Measurements from ENCODE around the gene RASL12.
A peak's percentile ranks its signal among the peaks of the same experiment; 100 is the strongest.
"Not testable (repeated sequence)": the region's sequence is repeated elsewhere in the genome, so short reads cannot be mapped to it uniquely, and the experiment has no call there.

The RASL12 gene

DNA sequence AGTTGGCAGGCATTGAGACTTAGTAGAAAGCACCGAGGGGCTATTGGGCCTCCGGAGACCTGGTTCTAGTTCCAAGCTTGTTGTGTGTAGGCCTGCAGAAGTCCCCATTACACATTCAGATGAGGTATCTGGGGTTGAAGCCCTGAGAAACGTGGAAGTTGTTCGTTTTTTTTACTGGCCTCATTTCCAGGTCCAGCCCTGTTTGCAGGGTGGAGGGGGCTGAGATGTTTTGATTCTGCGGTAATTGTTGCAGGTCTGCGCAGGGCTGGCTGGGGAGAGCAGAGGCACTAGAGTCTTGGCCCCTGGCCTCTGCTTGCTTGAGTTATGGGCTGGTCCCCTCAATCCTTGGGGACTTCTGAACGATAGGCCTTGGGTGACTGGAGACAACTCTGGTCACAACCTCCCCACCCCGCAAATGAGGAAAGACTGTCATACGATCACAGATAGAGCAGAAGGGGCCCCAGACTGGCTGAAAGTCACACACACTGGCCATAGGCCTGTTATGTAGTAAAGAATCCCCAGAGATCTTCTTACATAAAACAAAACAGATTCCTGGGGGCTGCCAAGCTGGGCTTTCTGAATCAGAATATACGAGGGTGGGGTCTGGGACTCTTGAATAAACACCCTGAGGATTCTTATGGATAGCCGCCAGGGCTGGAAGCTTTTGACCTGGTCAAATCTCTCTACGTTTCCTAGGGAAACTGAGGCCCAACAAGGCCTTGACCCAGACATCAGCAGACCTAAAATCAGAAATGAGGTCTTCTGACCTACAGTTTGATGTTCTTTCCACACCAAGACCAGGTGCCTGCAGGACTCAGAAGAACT, 24.4 kb upstream of the RASL12 start:
- DNase-seq: no peak

DNA sequence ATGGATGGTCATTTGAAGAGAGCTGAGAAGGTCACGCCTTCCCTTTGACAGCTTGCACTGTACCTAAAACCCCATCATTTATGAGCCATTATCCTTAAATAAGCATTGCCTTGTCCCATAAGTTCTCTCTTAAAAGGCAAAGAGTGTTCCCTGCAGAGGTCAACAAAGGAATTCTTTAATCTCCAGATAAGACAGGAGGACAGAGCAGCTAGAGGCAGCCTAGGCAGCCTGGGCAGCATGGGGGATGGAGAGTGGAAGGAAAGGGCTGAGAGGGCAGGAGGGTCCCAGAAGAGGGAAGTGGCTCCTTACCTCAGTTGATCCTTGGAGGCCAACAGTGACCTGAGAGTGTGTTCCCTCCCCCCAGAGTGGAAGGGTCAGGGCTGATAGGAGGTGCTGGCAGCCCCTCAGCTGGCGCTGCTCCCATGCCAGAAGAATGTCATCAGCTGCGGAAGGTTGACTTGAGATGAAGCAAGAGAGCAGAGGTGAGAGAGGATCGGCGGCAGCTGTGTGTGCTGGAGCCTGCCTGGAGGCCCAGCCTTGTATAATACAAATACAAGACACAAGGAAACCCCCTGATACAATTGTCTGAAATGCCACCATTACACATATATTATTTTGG, 21.5 kb upstream of the RASL12 start:
- DNase-seq: no peak

DNA sequence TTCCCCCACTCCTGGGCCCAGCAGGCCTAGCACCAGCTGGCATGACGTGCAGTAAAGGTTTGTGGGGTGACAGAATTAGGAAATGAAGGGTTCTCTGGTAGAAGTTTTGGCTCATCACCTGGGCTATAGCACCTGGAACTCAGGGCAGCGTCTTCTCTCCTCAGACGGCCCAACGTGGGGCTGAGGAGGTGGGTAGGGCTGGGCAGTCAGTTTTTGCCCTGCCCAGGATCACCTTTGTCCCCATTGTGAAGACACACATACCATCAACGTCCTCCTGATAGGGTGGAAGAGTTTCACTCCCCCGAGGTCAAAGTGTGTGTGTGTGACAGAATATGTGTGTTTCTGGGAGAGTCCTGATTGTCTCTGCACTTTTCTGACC, 20.8 kb upstream of the RASL12 start:
- DNase-seq: no peak

DNA sequence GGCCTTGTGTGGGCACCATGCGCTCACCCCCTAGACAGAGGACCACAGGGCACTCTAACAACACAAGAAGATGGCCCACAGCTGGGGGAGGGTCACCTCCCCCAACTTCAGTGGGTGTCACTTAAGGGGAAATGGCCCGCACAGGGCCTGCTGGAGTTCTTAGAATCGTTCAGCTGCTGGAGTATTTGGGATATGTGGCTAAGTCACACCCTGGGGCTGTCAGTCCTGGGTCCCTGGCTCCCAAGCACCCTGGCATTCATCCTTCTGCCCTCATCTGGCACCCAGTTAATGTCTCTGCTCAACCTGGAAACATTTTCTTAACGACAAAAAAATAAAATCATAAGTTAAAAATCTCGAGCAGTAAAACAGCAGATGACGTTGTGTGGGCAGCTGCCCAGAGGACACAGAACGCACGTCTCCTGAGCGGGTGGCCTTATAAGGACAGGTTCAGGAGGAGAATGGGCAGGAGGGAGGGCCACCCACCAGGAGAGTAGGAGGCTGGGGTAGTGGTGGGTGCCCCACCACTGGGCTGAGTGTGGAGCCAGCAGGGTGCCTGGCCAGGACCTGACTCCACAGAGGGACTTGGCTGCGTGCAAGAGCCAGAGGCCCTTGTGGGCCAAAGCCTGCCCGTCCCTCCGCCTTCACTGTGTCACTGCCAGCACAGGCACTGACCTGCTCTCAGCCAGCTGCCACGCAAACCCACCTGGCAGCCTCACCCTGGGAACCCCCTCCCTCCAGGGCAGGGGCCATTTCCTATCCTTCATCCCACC, 20.3 kb upstream of the RASL12 start:
- no peak for DNase-seq

DNA sequence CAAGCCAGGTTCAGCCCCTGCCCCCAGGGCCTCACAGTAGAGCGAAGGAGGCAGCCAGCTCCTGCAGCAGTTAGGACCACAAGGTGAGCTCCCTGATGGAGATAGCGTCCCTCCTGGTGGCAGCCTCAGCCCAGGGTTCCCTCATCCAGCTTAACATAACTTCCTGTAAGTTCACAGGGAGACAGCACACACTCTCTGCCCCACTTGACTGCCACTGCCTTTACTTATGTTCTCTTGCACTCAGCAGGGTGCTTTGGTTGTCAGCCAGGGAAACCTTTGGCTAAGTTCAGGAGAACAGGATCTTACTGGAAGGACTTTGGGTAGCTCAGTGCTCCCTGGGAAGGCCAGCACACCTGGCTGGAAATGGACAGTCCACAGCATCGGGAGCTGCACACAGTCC, 19.6 kb upstream of the RASL12 start:
- no peak for DNase-seq

DNA sequence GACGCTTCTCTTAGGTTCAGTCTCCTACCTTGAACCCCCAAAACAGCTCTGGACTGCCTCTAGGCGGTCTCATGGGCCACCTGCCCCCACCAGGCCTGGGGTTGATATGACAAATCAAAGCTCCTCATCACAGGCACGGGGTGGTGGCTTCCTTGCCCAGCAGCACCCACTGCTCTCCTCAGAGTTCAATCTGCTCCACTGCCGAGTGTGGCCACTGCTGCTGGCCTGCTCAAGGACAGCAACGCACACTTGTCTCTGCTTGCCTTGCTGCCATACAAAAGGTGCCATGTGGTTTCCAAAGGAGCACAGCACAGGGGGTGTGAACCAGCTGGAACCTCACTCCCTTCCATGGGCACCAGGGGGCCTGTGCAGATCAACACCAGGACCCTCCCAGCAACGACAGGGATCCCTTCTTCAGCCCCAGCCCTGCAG, 18.9 kb upstream of the RASL12 start:
- peak; percentile 24 for DNase-seq

DNA sequence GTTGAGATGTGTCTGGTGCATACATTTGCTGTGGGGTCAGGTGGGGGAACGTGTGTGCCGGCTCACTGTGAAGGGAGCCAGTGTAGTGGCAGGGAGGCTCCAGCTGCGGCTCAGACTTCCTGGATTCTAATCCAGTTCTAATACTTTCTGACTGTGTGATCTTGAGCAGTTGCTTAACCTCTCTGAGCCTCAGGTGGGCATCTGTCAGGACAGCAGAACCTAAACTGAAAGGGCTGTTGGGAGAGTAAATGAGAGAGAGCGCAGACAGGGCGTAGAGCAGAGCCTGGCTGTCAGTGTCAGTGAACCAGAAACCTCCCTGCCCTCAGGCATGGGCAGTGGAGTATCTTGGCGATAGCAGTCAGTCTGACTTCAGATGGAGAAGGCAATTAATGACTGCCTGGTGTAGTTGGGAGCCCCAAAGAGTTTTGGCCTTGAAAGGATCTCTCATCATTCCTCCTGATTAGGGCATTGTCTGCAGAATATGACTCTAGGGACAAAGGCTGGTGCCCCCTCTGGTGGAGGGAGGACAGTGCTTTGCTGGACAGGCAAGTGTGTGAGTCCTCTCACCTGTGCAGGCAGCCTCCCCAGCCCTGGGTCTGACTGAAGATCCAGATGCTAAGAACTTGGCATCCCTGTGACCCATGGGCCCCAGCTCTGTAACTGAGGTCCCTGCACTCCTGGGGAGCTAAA, 18.3 kb upstream of the RASL12 start:
- DNase-seq: peak; percentile 61

DNA sequence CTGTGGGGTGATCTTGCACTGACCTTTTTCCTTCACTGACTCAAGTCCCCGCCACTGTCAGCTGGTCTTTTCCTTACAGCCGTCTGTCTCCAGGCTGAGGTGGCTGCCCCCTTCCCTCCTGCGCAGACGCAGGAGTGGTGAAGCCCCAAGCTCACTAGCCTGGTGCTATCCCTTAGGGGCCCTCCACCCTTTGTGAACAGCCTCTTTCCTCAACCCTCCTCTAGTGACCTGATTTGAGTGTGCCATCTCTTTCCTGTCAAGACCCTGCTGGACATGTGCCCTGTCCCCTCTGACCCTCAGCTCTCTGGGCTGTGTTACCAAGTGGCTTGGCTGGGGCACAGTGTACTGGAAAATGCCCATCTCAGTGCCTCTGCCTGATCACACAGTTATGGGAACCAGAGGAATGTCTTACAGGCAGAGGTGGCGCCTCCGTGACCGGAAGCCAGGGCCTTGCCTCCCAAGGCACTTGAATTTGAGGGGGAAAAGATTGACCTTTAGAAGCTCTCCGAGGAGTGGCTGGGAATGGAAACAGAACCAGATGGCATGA, 17.5 kb upstream of the RASL12 start:
- peak; percentile 34 for DNase-seq

DNA sequence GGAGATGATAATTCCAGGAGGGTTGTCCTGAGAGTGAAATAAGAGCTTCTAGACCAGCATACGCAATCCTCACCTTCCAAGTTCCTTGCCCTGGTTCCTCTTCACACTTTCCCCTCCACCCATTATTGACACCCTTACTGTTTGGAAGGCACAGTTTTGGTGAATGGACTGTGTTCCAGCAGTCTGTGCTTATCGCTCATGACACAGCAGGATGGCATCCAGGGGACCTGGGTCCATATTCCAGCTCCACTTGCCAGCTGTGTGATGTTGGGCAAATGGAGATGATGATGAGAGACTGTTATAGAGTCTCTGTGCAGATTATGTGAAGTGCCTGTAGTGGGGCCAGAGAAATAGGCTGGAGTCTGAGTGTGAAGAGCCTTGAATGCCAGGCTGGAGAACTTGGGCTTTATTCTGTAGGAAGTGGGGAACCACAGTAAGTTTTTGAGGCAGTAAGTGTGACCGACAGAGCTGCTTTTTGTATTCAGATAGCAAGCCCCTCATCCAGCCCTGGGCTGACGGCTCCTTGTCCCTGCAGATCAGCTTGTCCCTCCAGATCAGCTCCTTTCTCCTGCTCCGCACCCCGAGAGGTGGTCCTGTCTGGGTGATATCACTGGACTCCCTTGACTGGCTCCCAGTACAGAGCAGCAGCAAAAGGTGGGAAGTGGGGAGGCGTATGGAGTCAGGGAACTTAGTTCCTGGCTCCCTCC, 16.9 kb upstream of the RASL12 start:
- DNase-seq: no peak

DNA sequence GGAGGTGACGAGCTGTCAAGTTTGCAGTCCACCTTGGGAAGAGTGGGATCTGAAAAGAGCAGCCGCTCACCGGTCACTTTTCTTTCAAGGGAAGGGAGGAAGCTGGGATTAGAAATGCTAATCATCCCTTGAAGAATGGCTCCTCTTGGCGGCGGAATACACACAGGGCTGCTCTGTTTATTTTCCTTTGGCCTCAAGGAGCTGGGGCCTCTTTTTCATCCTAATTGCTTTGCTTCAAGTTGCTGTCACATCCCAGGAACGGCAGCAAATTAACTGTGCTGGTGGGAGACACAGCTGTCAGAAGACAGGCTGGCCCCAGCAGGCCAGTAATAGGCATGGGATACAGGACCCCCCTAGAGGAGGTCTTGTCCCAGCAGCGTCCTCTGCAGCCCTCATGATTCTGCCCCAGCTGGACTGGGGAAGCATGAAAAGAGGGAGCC, 15.5 kb upstream of the RASL12 start:
- peak; percentile 84 for DNase-seq

DNA sequence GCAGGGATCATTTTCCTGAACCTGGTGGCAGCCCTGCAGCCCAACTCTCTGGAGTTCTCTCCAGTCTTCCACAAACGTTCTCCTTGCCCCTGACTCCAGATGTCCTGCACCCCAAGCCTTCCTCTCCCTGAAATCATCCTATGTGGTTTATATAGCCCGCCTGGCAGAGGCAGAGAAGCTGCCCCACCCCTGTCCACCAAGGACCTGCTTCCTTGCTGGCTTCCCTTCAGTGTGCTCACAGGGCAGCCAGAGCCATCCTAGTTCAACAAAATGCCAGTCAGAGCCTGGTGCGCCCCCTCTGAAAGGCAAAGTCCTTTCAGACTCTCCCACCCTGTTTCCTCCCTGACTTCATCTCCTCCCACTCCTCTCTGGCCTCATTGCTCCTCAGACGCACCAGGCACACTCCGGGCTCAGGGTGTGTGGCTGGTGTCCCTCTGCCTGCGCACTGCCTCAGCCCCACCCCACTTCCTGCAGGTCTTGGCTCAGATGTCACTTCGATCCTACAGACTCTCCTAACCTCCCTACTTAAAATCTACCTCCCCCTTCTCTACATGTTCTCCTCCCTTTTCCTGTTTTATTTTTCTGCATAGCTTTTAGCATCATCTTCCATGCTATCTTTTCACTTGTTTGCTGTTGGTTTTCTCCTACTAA, 14.6 kb upstream of the RASL12 start:
- peak; percentile 37 for DNase-seq

DNA sequence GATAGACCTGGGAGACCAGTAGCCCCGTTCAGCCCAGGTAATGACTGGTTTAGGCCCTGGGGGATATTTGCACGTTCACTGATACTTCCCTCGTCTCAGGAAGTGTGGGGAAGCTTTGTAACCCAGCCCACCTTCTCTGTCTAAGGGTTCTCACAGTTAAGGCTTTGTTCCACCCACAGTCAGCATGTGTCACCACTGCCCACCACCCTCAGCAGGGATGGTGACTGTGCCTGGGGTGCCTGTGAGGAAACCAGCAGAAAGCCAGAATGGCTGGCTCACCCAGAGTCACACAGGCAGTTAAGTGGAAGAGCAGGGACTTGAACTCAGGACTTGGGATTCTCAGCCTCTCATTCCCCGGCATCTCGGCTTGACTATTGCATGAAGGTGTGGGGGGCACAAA, 14.0 kb upstream of the RASL12 start:
- DNase-seq: no peak

DNA sequence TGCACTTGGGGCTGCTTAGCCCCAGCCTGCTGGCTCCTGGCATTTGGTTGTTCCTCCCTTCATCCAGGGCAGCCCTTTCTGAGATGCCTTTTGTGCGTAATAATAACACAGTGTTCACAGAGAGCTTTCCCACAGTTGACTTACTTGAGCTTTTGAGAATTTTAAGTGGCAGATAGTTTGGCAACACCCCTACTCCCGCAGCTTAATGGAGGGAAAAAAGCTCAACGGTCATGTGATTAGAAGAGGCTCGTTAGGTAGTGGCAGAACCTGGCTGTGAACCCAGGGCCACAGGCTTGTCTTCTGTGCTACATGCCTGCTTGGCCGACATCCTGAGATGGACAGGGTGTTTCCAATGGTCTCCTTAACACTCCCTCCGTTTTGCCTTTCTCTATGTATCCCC, 13.5 kb upstream of the RASL12 start:
- DNase-seq: no peak

DNA sequence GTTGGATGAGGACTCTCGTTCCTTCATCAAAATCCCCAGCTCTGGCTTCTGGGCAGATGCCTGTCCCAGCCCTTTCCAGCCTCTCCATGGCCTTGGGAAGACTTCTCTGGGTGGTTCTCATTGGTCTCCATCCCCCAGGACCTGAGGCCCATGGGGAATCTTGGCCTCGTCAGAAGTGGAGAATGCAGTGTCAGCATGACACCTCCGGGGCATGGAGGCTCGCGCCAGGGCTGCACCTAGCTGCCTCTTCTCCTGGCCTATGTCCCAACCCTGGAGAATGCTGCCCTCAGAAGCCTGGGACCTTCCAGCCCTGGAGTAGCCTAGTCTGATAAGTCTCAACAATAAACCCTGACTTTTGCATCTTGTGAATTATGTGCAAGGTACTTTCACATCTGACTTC, 11.8 kb upstream of the RASL12 start:
- DNase-seq: no peak

DNA sequence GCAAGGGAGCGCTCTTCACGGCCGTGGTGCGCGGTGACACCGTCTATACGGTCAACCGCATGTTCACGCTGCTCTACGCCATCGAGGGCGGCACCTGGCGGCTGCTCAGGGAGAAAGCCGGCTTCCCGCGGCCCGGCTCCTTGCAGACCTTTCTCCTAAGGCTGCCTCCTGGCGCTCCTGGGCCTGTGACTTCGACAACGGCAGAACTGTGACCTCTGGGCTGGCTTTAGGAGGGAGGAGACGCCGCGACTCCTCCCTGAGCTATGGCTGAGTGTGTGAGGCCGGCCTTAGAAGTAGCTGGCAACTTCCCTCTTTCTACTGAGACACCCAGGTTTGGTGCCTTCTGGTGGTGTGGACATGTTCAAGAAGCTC, 10.2 kb upstream of the RASL12 start:
- DNase-seq: peak; percentile 79

DNA sequence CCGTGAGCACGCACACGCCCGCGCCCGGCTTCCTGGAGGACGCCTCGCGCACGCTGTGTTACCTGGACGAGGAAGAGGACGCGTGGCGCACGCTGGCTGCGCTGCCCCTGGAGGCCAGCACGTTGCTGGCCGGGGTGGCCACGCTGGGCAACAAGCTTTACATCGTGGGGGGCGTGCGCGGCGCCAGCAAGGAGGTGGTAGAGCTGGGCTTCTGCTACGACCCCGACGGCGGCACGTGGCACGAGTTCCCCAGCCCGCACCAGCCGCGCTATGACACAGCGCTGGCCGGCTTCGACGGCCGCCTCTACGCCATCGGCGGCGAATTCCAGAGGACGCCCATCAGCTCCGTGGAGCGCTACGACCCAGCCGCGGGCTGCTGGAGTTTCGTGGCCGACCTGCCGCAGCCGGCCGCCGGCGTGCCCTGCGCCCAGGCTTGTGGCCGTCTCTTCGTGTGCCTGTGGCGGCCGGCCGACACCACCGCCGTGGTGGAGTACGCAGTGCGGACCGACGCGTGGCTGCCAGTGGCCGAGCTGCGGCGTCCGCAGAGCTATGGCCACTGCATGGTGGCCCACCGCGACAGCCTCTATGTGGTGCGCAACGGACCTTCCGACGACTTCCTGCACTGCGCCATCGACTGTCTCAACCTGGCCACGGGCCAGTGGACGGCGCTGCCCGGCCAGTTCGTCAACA, 9.6 kb upstream of the RASL12 start:
- no peak for DNase-seq

DNA sequence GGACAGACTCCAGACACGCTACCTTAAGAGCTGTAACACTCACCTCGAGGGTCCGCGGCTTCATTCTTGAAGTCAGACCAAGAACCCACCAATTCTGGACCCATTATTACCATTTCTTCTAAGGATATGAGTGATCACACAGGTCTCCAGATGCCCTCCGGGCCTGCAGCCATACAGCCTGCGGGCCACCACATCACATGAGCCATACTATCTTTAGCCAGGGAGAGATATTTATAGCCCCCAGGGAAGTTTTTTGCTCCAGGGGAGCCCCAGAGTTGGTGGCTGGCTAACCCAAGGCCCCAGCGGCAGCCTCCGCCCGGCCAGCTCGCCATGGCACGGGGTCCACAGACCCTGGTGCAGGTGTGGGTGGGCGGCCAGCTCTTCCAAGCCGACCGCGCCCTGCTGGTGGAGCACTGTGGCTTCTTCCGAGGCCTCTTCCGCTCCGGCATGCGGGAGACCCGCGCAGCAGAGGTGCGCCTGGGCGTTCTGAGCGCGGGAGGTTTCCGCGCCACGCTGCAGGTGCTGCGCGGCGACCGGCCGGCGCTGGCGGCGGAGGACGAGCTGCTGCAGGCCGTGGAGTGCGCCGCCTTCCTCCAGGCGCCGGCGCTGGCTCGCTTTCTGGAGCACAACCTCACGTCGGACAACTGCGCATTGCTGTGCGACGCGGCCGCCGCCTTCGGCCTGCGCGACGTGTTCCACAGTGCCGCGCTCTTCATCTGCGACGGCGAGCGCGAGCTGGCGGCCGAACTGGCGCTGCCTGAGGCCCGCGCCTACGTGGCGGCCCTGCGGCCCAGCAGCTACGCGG, 8.9 kb upstream of the RASL12 start, which contains the start of gene KBTBD13:
TSS of gene KBTBD13 (plus strand) at position 261 of the 805 bp plus-strand sequence. CDS start at position 331, 70 bp downstream.
- no peak for DNase-seq

DNA sequence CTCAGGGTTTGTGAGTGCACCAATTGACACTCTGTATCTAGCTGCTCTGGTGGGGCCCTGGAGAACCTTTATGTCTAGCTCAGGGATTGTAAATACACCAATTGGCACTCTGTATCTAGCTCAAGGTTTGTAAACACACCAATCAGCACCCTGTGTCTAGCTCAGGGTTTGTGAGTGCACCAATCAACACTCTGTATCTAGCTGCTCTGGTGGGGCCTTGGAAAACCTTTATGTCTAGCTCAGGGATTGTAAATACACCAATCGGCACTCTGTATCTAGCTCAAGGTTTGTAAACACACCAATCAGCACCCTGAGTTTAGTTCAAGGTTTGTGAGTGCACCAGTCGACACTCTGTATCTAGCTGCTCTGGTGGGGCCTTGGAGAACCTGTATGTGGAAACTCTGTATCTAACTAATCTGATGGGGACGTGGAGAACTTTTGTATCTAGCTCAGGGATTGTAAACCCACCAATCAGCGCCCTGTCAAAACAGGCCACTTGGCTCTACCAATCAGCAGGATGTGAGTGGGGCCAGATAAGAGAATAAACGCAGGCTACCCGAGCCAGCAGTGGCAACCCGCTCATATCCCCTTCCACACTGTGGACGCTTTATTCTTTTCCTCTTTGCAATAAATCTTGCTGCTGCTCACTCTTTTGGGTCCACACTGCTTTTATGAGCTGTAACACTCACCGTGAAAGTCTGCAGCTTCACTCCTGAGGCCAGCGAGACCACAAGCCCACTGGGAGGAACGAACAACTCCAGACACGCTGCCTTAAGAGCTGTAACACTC, 8.0 kb upstream of the RASL12 start:
- not testable (repeated sequence) for DNase-seq

DNA sequence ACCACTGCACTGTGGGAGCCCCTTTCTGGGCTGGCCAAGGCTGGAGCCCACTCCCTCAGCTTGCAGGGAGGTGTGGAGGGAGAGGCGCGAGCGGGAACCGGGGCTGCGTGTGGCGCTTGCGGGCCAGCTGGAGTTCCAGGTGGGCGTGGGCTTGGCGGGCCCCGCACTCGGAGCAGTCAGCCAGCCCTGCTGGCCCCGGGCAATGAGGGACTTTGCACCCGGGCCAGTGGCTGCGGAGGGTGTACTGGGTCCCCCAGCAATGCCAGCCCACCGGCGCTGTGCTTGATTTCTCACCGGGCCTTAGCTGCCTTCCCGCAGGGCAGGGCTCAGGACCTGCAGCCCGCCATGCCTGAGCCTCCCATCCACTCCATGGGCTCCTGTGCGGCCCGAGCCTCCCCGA, 7.2 kb upstream of the RASL12 start:
- not testable (repeated sequence) for DNase-seq
